Endodermal cell (in vitro differentiated cells): ENCODE measurements around the gene KRT20. TPM values are rescaled to one million over a fixed set of nuclear protein-coding genes. Genes with fewer than 3 reads are reported as not detected.

ENCODE experiments used
- DNase-seq: peaks from one replicate; pipeline ENCODE4 v3.0.0-alpha.2; 2017
- H3K27ac ChIP-seq: 2 replicates; pipeline ENCODE4 v1.5.1; 2013; ENCODE audit warnings: mild to moderate bottlenecking, low read depth, low read length, moderate library complexity
- H3K27me3 ChIP-seq: 2 replicates; pipeline ENCODE4 v1.6.1; 2013; ENCODE audit warnings: mild to moderate bottlenecking, low read length, moderate library complexity; ENCODE audit not compliant: insufficient read depth, control insufficient read depth, poor library complexity, severe bottlenecking
- H3K36me3 ChIP-seq: 2 replicates; pipeline ENCODE4 v1.7.0; 2013; ENCODE audit warnings: mild to moderate bottlenecking, low read length, moderate library complexity; ENCODE audit not compliant: control insufficient read depth, insufficient read depth
- H3K4me1 ChIP-seq: one replicate; pipeline ENCODE4 v1.7.0; 2013; ENCODE audit warnings: low read length; ENCODE audit not compliant: control insufficient read depth, insufficient read depth
- H3K4me3 ChIP-seq: 2 replicates; pipeline ENCODE4 v1.5.1; 2013; ENCODE audit warnings: mild to moderate bottlenecking, low read length, moderate library complexity
- H3K9ac ChIP-seq: 2 replicates; pipeline ENCODE4 v1.6.1; 2013; ENCODE audit warnings: mild to moderate bottlenecking, low read length, moderate library complexity; ENCODE audit not compliant: poor library complexity, severe bottlenecking; ENCODE audit errors: extremely low read depth
- H3K9me3 ChIP-seq: 2 replicates; pipeline ENCODE4 v1.6.1; 2013; ENCODE audit warnings: mild to moderate bottlenecking, low read length, moderate library complexity; ENCODE audit not compliant: control insufficient read depth
- H3K27ac Mint-ChIP-seq: 2 replicates; pipeline ENCODE4 v1.8.0; 2020; ENCODE audit warnings: mixed read lengths
- H3K27me3 Mint-ChIP-seq: 2 replicates; pipeline ENCODE4 v1.8.0; 2021; ENCODE audit warnings: mild to moderate bottlenecking, mixed read lengths; ENCODE audit not compliant: insufficient read depth
- H3K36me3 Mint-ChIP-seq: 2 replicates; pipeline ENCODE4 v1.8.0; 2020; ENCODE audit warnings: low read depth, mixed read lengths
- H3K4me1 Mint-ChIP-seq: 2 replicates; pipeline ENCODE4 v1.8.0; 2020; ENCODE audit warnings: mixed read lengths
- H3K4me3 Mint-ChIP-seq: 2 replicates; pipeline ENCODE4 v1.8.0; 2020; ENCODE audit warnings: mild to moderate bottlenecking, moderate library complexity, mixed read lengths
- H3K9me3 Mint-ChIP-seq: 2 replicates; pipeline ENCODE4 v1.8.0; 2020; ENCODE audit warnings: mild to moderate bottlenecking, mixed read lengths
- CTCF ChIP-seq: fragments of 200-600 bp; sonication (generic); conservative IDR thresholded peaks from 2 replicates; pipeline ENCODE4 v1.5.0; 2021; ENCODE audit warnings: antibody characterized with exemption, mild to moderate bottlenecking
- WGBS, 2 experiments: methylation state at CpG; one replicate each; pipeline versions ENCODE4 v1.1.5 to v1.1.7; 2013; ENCODE audit warnings: missing lambda C conversion rate in 2 of 2, mixed read lengths in 1 of 2; ENCODE audit not compliant: insufficient coverage in 1 of 2, insufficient read length in 1 of 2; 5-methylcytosine and 5-hydroxymethylcytosine counted together
- total RNA-seq, 2 donors: library from RNA; stranded (reverse); fragmentation: NEBNext Ultra II Directional in 1 of 2; extraction: Animal tissue kit (Norgen Biotek cat#: 25700) in 1 of 2; gene quantifications; 2 replicates in 1 of 2; 3 replicates in 1 of 2; pipeline ENCODE4 v1.2.1, GENCODE V29; 2021

Gene KRT20
- total RNA-seq, 2 donors from 2014 or later: not detected

- Mint-ChIP-seq H3K4me3 (no peak overlapping the region), H3K27me3 (peaks cover 94% of the 10 kb centered on the region), H3K4me1 (no peaks in the 10 kb centered on the region), H3K36me3 (no peaks in the 10 kb centered on the region), H3K27ac (no peak overlapping the region), H3K9me3 (no peaks in the 10 kb centered on the region)
- 80 to 99% methylated on average over 1 to 4 of the region's 4 CpGs for WGBS, 2 experiments
- Histone ChIP-seq H3K9ac (no peak overlapping the region), H3K36me3 (peaks cover 3% of the 10 kb centered on the region), H3K27me3 (peaks cover 35% of the 10 kb centered on the region), H3K4me3 (no peak overlapping the region), H3K27ac (no peak overlapping the region), H3K9me3 (no peaks in the 10 kb centered on the region), H3K4me1 (no peaks in the 10 kb centered on the region)
- no peak for DNase-seq
- TF ChIP-seq CTCF: no peak
These were observed 49.0 kb downstream of the KRT20 start for GRCh38 chr17:40836020-40836419.

GRCh38 chr17:40833882-40834281, 51.2 kb downstream of the KRT20 start:
- H3K9me3 ChIP-seq: no peaks in the 10 kb centered on the region
- TF ChIP-seq CTCF: no peak
- H3K9ac ChIP-seq: no peak overlapping the region
- no peak for DNase-seq
- H3K36me3 ChIP-seq: peaks cover 3% of the 10 kb centered on the region
- peaks cover 89% of the 10 kb centered on the region for H3K27me3 Mint-ChIP-seq
- no peak overlapping the region for H3K4me3 Mint-ChIP-seq
- peaks cover 13% of the 10 kb centered on the region for H3K27me3 ChIP-seq
- no peak overlapping the region for H3K4me3 ChIP-seq
- no peaks in the 10 kb centered on the region for H3K9me3 Mint-ChIP-seq
- H3K27ac Mint-ChIP-seq: no peak overlapping the region
- no peaks in the 10 kb centered on the region for H3K4me1 Mint-ChIP-seq
- H3K4me1 ChIP-seq: no peaks in the 10 kb centered on the region
- H3K36me3 Mint-ChIP-seq: no peaks in the 10 kb centered on the region
- H3K27ac ChIP-seq: no peak overlapping the region

GRCh38 chr17:40832840-40833239, 52.2 kb downstream of the KRT20 start:
- DNase-seq: no peak
- H3K4me3 ChIP-seq: no peak overlapping the region
- 67% methylated on average over 2 of the region's 3 CpGs; no CpG with 5 or more reads in 1 of the 2 experiments for WGBS, 2 experiments
- H3K9me3 ChIP-seq: no peaks in the 10 kb centered on the region
- no peak overlapping the region for H3K27ac ChIP-seq
- no peaks in the 10 kb centered on the region for H3K36me3 Mint-ChIP-seq
- H3K27ac Mint-ChIP-seq: no peak overlapping the region
- peaks cover 86% of the 10 kb centered on the region for H3K27me3 Mint-ChIP-seq
- H3K4me3 Mint-ChIP-seq: no peak overlapping the region
- peaks cover 3% of the 10 kb centered on the region for H3K27me3 ChIP-seq
- no peaks in the 10 kb centered on the region for H3K4me1 Mint-ChIP-seq
- no peak overlapping the region for H3K9ac ChIP-seq
- H3K9me3 Mint-ChIP-seq: no peaks in the 10 kb centered on the region
- no peak for TF ChIP-seq CTCF
- peaks cover 3% of the 10 kb centered on the region for H3K36me3 ChIP-seq
- no peaks in the 10 kb centered on the region for H3K4me1 ChIP-seq
